H1 (cell line): ENCODE measurements around the gene CDKN1A. TPM values are rescaled to one million over a fixed set of nuclear protein-coding genes. Genes with fewer than 3 reads are reported as not detected.

Experiments
- ASH2L ChIP-seq: fragments of 200-600, 300-600 bp; sonication (generic); IDR thresholded peaks from one replicate; pipeline ENCODE4 v1.7.1; 2017; ENCODE audit warnings: low read length
- BACH1 ChIP-seq: IDR thresholded peaks from 2 replicates; pipeline ENCODE4 v1.6.1; 2012; ENCODE audit warnings: low read length, improper control_type of control experiment
- CHD2 ChIP-seq: IDR thresholded peaks from 2 replicates; pipeline ENCODE4 v1.6.1; 2012; ENCODE audit warnings: low read length, improper control_type of control experiment
- CREB1 ChIP-seq: IDR thresholded peaks from 2 replicates; pipeline ENCODE4 v1.6.1; 2012; ENCODE audit warnings: inconsistent platforms
- CTBP2 ChIP-seq: IDR thresholded peaks from 2 replicates; pipeline ENCODE4 v1.7.0; 2011; ENCODE audit warnings: borderline replicate concordance, mild to moderate bottlenecking, moderate library complexity, mixed read lengths, low read length; ENCODE audit not compliant: insufficient read depth, insufficient read length
- CTCF ChIP-seq, 3 experiments: IDR thresholded peaks; 1 replicate in 2 of 3; 2 replicates in 1 of 3; pipeline versions ENCODE4 v1.5.1 to v1.6.1; 2011; ENCODE audit warnings: low read length in 3 of 3, mild to moderate bottlenecking in 3 of 3, inconsistent platforms in 2 of 3, low read depth in 1 of 3, moderate library complexity in 1 of 3; ENCODE audit not compliant: insufficient read depth in 1 of 3; ENCODE audit errors: control extremely low read depth in 1 of 3
- EGR1 ChIP-seq: IDR thresholded peaks from 2 replicates; pipeline ENCODE4 v1.6.1; 2011; ENCODE audit warnings: low read depth, low read length, borderline replicate concordance
- HDAC2 ChIP-seq, 2 experiments: fragments of 300-600 bp in 1 of 2; sonication (generic) in 1 of 2; IDR thresholded peaks; 2 replicates each; pipeline ENCODE4 v1.6.1; 2011 to 2012; ENCODE audit warnings: low read depth in 2 of 2, low read length in 2 of 2, mild to moderate bottlenecking in 2 of 2, moderate library complexity in 2 of 2, borderline replicate concordance in 1 of 2, inconsistent platforms in 1 of 2
- JUND ChIP-seq: IDR thresholded peaks from 2 replicates; pipeline ENCODE4 v1.6.1; 2011; ENCODE audit warnings: mild to moderate bottlenecking, improper control_type of control experiment, low read length
- KDM4A ChIP-seq: IDR thresholded peaks from one replicate; pipeline ENCODE4 v1.7.1; 2012; ENCODE audit warnings: low read depth, mild to moderate bottlenecking, moderate library complexity, low read length, inconsistent platforms; ENCODE audit not compliant: severe bottlenecking
- NRF1 ChIP-seq: IDR thresholded peaks from 2 replicates; pipeline ENCODE4 v1.6.1; 2011; ENCODE audit warnings: mild to moderate bottlenecking, low read depth, low read length, improper control_type of control experiment
- PHF8 ChIP-seq: fragments of 200-600 bp; sonication (generic); conservative IDR thresholded peaks from 2 replicates; pipeline ENCODE4 v1.7.1; 2012; ENCODE audit warnings: low read depth, mild to moderate bottlenecking, inconsistent platforms, low read length, moderate library complexity
- POLR2A ChIP-seq, 2 experiments: IDR thresholded peaks; 1 replicate in 1 of 2; 2 replicates in 1 of 2; pipeline ENCODE4 v1.6.1; 2011; ENCODE audit warnings: low read depth in 2 of 2, low read length in 2 of 2, mild to moderate bottlenecking in 2 of 2; ENCODE audit errors: control extremely low read depth in 1 of 2
- RBBP5 ChIP-seq: IDR thresholded peaks from 2 replicates; pipeline ENCODE4 v1.7.1; 2012; ENCODE audit warnings: low read depth, mild to moderate bottlenecking, inconsistent platforms, low read length, moderate library complexity, borderline replicate concordance
- RNF2 ChIP-seq: fragments of 200-900, 300-1000 bp; sonication (generic); IDR thresholded peaks from 2 replicates; pipeline ENCODE4 v1.7.1; 2016; ENCODE audit warnings: borderline replicate concordance, low read depth, mild to moderate bottlenecking, antibody characterized with exemption, low read length; ENCODE audit not compliant: poor library complexity, severe bottlenecking; ENCODE audit errors: missing control alignments
- SIRT6 ChIP-seq: IDR thresholded peaks from one replicate; pipeline ENCODE4 v1.7.1; 2012; ENCODE audit warnings: low read length, inconsistent platforms
- SRF ChIP-seq: IDR thresholded peaks from 2 replicates; pipeline ENCODE4 v1.6.1; 2011; ENCODE audit warnings: mild to moderate bottlenecking, low read depth, low read length, moderate library complexity
- SUZ12 ChIP-seq: fragments of 200-600 bp; sonication (generic); IDR thresholded peaks from 2 replicates; pipeline ENCODE4 v1.6.1; 2012; ENCODE audit warnings: mild to moderate bottlenecking, inconsistent platforms, low read length, moderate library complexity, mixed read lengths
- TAF1 ChIP-seq: IDR thresholded peaks from 2 replicates; pipeline ENCODE4 v1.6.1; 2011; ENCODE audit warnings: mild to moderate bottlenecking, low read depth, low read length
- TAF7 ChIP-seq: optimal IDR thresholded peaks from 2 replicates; pipeline ENCODE3; 2011; ENCODE audit warnings: low read depth, mild to moderate bottlenecking, inconsistent platforms, low read length, moderate library complexity, borderline replicate concordance
- polyA plus RNA-seq, 7 experiments: library from polyadenylated mRNA; depleted of rRNA in 3 of 7; stranded (reverse) in 5 of 7; unstranded in 2 of 7; fragments of >200 nt in 5 of 7; fragments of 200-250 nt in 2 of 7; gene quantifications; 1 replicate in 5 of 7; 2 replicates in 1 of 7; 4 replicates in 1 of 7; pipeline versions ENCODE4 v1.2.1 to v1.2.3, GENCODE V29; 2011 to 2013; ENCODE audit warnings: missing spikeins in 2 of 7, mixed read lengths in 2 of 7
- total RNA-seq: library from RNA; stranded (reverse); fragmentation: NEBNext Ultra II Directional; extraction: Animal tissue kit (Norgen Biotek cat#: 25700); gene quantifications from 2 replicates; pipeline ENCODE4 v1.2.1, GENCODE V29; 2021

The CDKN1A gene
- total and polyA plus RNA-seq, 2 of the 8 experiments (the other 6 are each of a cell fraction or from before 2014, with no cell fraction given) = 15.2 to 36.0 TPM

- no peak for TF ChIP-seq EGR1
- TF ChIP-seq SRF = no peak
- TF ChIP-seq HDAC2 (IDR thresholded peaks at IDR 0.05; ENCODE audit: borderline replicate concordance in 1 of 2, low read depth in 2 of 2, low read length in 2 of 2) = peak in 1 of 2 experiments; percentile 58; a peak in 2 of 4 replicates
- TF ChIP-seq ASH2L = peak; percentile 71
- no peak for TF ChIP-seq RNF2
- TF ChIP-seq TAF7 = no peak
- TF ChIP-seq TAF1 = peak; percentile 82
- no peak for TF ChIP-seq CTCF (IDR thresholded peaks at IDR 0.05; ENCODE audit: control extremely low read depth in 1 of 3, insufficient read depth in 1 of 3, low read depth in 1 of 3, low read length in 3 of 3)
- TF ChIP-seq SIRT6 = no peak
- TF ChIP-seq JUND = no peak
- peak in 1 of 2 experiments; percentile 82; a peak in 2 of 3 replicates for TF ChIP-seq POLR2A (IDR thresholded peaks at IDR 0.05; ENCODE audit: control extremely low read depth in 1 of 2, low read depth in 2 of 2, low read length in 2 of 2)
- no peak for TF ChIP-seq CTBP2
- peak; percentile 31 for TF ChIP-seq KDM4A
- TF ChIP-seq CHD2 = no peak
- TF ChIP-seq PHF8 = 0 out of 2 replicates have a peak, but pooled peaks have one; percentile 16
- peak; percentile 92 for TF ChIP-seq BACH1
- peak; percentile 12; the same call in 1 of the 2 replicates for TF ChIP-seq NRF1
- peak; percentile 66; the same call in 1 of the 2 replicates for TF ChIP-seq RBBP5
- peak; percentile 30; the same call in 1 of the 2 replicates for TF ChIP-seq SUZ12
- no peak for TF ChIP-seq CREB1
Measured at GRCh38 chr6:36678488-36679042, at the start of gene CDKN1A (continued).
